ENCODE results near the gene LAMA2. TPM values are rescaled to one million over a fixed set of nuclear protein-coding genes. Genes with fewer than 3 reads are reported as not detected.

Gene LAMA2
- total and polyA plus RNA-seq, 2 donors (not counting 3 experiments of a cell fraction or from before 2014, with no cell fraction given), result 0.51 to 0.75 TPM

DNA sequence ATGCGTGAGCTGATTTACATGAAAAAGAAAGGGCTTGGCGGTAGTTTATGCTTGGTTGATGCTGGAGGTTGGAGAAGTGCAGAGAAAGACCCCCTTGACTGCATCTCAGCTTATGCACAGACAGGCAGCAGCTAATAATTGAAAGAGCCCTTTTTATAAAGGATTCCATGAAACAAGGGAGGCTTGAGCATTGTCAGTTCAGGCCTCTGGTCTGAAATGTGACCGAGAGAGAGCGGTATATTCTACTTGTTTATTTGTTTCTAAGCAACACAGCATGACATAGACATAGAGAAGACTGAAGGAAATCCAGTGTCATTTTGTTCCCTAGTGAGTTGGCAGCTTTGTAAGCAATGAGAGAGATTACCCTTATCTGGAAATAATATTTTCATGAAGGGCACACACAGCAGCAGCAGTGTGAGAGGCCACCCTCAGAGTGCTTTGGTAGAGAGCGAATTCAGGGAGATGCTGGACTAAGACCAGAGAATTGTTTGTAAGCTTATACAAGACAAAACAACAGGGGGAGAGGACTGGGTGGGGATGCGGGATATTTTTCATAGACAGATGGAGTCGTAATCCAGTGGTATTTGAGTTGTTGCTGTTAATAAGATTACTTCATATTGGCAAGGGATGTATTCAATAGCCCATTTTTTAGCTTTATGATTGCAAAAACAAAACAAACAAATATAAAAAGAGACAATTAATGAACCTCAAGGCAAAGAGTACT is 34.6 kb upstream of the LAMA2 start:
- dilution Hi-C loops (cut with MboI; ENCODE audit: extremely low pct_ligation_motif_present, low sequenced_read_pairs), result no loop called here
- no peak for TF ChIP-seq POLR2AphosphoS5 (IDR thresholded peaks at IDR 0.05; ENCODE audit: insufficient read depth, low read depth, low read length)
- TF ChIP-seq, protein P1, sequence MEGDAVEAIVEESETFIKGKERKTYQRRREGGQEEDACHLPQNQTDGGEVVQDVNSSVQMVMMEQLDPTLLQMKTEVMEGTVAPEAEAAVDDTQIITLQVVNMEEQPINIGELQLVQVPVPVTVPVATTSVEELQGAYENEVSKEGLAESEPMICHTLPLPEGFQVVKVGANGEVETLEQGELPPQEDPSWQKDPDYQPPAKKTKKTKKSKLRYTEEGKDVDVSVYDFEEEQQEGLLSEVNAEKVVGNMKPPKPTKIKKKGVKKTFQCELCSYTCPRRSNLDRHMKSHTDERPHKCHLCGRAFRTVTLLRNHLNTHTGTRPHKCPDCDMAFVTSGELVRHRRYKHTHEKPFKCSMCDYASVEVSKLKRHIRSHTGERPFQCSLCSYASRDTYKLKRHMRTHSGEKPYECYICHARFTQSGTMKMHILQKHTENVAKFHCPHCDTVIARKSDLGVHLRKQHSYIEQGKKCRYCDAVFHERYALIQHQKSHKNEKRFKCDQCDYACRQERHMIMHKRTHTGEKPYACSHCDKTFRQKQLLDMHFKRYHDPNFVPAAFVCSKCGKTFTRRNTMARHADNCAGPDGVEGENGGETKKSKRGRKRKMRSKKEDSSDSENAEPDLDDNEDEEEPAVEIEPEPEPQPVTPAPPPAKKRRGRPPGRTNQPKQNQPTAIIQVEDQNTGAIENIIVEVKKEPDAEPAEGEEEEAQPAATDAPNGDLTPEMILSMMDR (IDR thresholded peaks at IDR 0.05; ENCODE audit: extremely low read depth in 1 of 2, insufficient read depth in 1 of 2, low read depth in 1 of 2, low read length in 2 of 2), result no peak
- no peak for TF ChIP-seq JUN (IDR thresholded peaks at IDR 0.05; ENCODE audit: borderline replicate concordance, insufficient read depth, insufficient read length, low read depth)
- no peak for TF ChIP-seq FOS (IDR thresholded peaks at IDR 0.05; ENCODE audit: borderline replicate concordance, insufficient read depth, low read length)
- no peak for TF ChIP-seq POLR2A (IDR thresholded peaks at IDR 0.05; ENCODE audit: low read depth, low read length)
- intact Hi-C loops (cut with micrococcal nuclease), result no loop called here
- Histone ChIP-seq H3K9ac (replicated peaks; ENCODE audit: extremely low read depth, insufficient read depth, low read length) (no peak overlapping the region), H4K20me1 (replicated peaks; ENCODE audit: control insufficient read depth, extremely low read depth, insufficient read depth, low read length) (no peaks in the 10 kb centered on the region), H3K4me2 (ENCODE audit: insufficient read depth, low read length) (no peak overlapping the region), H3K4me3 (replicated peaks in 1 of 3; ENCODE audit: insufficient read depth in 1 of 3, low read depth in 1 of 3, low read length in 3 of 3) (no peak overlapping the region), H3K9me3 (replicated peaks; ENCODE audit: control insufficient read depth, insufficient read depth, low read length) (no peaks in the 10 kb centered on the region), H3K27ac (ENCODE audit: insufficient read depth, low read depth, low read length) (no peak overlapping the region), H3K27me3 (ENCODE audit: control insufficient read depth in 2 of 2, insufficient read depth in 2 of 2, low read length in 2 of 2) (no peaks in the 10 kb centered on the region), H2AFZ (ENCODE audit: low read depth, low read length) (no peak overlapping the region), H3K9me1 (replicated peaks; ENCODE audit: control insufficient read depth, extremely low read depth, insufficient read depth, low read length) (no peaks in the 10 kb centered on the region), H3K36me3 (ENCODE audit: control insufficient read depth in 2 of 2, extremely low read depth in 1 of 2, insufficient read depth in 2 of 2, low read length in 2 of 2) (no peaks in the 10 kb centered on the region), H3K79me2 (ENCODE audit: control insufficient read depth, insufficient read depth, low read length) (no peaks in the 10 kb centered on the region), H3K4me1 (ENCODE audit: control insufficient read depth, extremely low read depth, insufficient read depth, low read length) (no peaks in the 10 kb centered on the region)
- ChIA-PET CTCF (no interaction called here), POLR2A (no interaction called here)
- no TSS peak for BruUV-seq (replicated peaks)
- FAIRE-seq (no peak), DNase-seq (ENCODE audit: low read depth, low spot score) (no peak)

Measured in endothelial cell of umbilical vein (primary cell).